ENCODE results near the gene FGFR2. TPM values are rescaled to one million over a fixed set of nuclear protein-coding genes. Genes with fewer than 3 reads are reported as not detected.

FGFR2 gene
- polyA plus RNA-seq, 1 donor from 2014 or later = 14.8 TPM

DNA sequence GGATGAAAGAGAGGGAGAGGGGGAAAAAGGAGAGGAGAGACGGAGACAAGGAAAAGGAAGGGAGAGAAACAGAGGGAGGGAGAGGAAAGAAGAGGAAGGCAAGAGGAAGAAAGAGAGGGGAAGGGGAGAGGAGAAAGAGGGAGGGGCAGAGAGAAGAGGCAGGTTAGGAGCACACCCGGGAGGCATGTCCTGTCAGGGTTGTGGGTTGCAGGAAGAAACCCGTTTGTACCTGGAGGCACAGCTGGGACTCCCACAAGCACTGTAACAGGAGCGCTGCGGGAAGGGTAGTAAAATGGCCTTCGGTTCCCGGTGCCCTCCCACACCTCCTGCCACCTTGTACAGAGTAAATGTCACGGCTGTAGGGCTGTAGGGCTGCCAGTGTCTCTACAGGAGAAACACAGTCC is 24.7 kb downstream of the FGFR2 start:
- H3K4me2 ChIP-seq (ENCODE audit: low read length) = no peak overlapping the region
- H3K9ac ChIP-seq (ENCODE audit: low read length) = no peak overlapping the region
- H3K36me3 ChIP-seq (ENCODE audit: insufficient read depth, low read length) = no peaks in the 10 kb centered on the region
- H3K9me2 ChIP-seq (ENCODE audit: insufficient read depth, low read length) = no peaks in the 10 kb centered on the region
- TF ChIP-seq, protein P1, sequence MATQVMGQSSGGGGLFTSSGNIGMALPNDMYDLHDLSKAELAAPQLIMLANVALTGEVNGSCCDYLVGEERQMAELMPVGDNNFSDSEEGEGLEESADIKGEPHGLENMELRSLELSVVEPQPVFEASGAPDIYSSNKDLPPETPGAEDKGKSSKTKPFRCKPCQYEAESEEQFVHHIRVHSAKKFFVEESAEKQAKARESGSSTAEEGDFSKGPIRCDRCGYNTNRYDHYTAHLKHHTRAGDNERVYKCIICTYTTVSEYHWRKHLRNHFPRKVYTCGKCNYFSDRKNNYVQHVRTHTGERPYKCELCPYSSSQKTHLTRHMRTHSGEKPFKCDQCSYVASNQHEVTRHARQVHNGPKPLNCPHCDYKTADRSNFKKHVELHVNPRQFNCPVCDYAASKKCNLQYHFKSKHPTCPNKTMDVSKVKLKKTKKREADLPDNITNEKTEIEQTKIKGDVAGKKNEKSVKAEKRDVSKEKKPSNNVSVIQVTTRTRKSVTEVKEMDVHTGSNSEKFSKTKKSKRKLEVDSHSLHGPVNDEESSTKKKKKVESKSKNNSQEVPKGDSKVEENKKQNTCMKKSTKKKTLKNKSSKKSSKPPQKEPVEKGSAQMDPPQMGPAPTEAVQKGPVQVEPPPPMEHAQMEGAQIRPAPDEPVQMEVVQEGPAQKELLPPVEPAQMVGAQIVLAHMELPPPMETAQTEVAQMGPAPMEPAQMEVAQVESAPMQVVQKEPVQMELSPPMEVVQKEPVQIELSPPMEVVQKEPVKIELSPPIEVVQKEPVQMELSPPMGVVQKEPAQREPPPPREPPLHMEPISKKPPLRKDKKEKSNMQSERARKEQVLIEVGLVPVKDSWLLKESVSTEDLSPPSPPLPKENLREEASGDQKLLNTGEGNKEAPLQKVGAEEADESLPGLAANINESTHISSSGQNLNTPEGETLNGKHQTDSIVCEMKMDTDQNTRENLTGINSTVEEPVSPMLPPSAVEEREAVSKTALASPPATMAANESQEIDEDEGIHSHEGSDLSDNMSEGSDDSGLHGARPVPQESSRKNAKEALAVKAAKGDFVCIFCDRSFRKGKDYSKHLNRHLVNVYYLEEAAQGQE (IDR thresholded peaks at IDR 0.05; ENCODE audit: borderline replicate concordance) = no peak
- TF ChIP-seq RAD21 (conservative IDR thresholded peaks at IDR 0.05) (no peak), MXI1 (conservative IDR thresholded peaks at IDR 0.05; ENCODE audit: poor library complexity, severe bottlenecking) (no peak), EP300 (conservative IDR thresholded peaks at IDR 0.05; ENCODE audit: poor library complexity, severe bottlenecking) (no peak), EZH2 (IDR thresholded peaks at IDR 0.05; ENCODE audit: borderline replicate concordance, insufficient read depth, low read length, poor library complexity, severe bottlenecking) (no peak)
- TF ChIP-seq, protein P2, sequence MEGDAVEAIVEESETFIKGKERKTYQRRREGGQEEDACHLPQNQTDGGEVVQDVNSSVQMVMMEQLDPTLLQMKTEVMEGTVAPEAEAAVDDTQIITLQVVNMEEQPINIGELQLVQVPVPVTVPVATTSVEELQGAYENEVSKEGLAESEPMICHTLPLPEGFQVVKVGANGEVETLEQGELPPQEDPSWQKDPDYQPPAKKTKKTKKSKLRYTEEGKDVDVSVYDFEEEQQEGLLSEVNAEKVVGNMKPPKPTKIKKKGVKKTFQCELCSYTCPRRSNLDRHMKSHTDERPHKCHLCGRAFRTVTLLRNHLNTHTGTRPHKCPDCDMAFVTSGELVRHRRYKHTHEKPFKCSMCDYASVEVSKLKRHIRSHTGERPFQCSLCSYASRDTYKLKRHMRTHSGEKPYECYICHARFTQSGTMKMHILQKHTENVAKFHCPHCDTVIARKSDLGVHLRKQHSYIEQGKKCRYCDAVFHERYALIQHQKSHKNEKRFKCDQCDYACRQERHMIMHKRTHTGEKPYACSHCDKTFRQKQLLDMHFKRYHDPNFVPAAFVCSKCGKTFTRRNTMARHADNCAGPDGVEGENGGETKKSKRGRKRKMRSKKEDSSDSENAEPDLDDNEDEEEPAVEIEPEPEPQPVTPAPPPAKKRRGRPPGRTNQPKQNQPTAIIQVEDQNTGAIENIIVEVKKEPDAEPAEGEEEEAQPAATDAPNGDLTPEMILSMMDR (IDR thresholded peaks at IDR 0.05; ENCODE audit: poor library complexity, severe bottlenecking) = no peak
- H3K4me3 ChIP-seq (ENCODE audit: low read length) = no peak overlapping the region
- H3K27me3 ChIP-seq (ENCODE audit: insufficient read depth, low read depth, low read length) = no peaks in the 10 kb centered on the region
- no peak overlapping the region for H3K27ac ChIP-seq (ENCODE audit: low read length)
- no peak overlapping the region for H2AFZ ChIP-seq (ENCODE audit: low read depth, low read length)
- no peaks in the 10 kb centered on the region for H3K9me3 ChIP-seq (ENCODE audit: low read length)
- no peaks in the 10 kb centered on the region for H4K20me1 ChIP-seq (ENCODE audit: insufficient read depth)
- H3F3A ChIP-seq (ENCODE audit: insufficient read depth, low read length, poor library complexity, severe bottlenecking) = no peaks in the 10 kb centered on the region
- no peaks in the 10 kb centered on the region for H3K79me2 ChIP-seq (replicated peaks; ENCODE audit: insufficient read depth, low read length)

DNA sequence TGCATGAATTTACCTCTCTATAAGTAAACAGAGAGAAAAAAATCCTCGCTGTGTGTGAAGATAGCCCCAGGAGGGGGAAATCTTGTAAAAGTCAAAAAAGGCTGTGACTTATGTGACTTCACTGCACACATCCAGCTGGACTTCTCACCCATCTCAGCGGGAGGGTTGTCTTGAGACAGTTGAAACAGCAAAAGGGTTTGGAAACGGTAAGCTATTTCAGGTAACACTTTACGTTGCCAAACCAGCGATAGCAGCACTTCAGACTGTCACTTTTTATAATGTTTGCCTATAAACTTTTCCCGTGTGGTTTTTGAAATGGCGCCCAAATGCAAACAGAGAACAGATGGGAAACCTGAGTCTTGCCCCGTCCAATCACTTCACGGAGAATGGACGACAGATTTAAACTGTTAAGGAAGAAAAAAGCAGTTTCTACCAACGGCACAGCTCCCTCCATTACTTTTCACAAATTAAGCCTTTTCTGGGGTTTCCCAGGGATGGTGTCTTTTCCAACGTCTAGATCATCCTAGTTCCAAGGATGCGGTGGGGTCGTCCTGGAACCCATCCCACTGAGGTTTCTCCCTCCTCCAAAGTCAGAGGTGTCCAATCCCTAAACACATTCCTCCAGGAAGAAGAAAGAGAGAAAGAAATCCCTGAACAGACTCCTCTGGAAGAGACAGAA is 25.2 kb downstream of the FGFR2 start:
- H3K4me2 ChIP-seq (ENCODE audit: low read length) = no peak overlapping the region
- no peaks in the 10 kb centered on the region for H3F3A ChIP-seq (ENCODE audit: insufficient read depth, low read length, poor library complexity, severe bottlenecking)
- TF ChIP-seq RAD21 (conservative IDR thresholded peaks at IDR 0.05) (no peak), SMC3 (conservative IDR thresholded peaks at IDR 0.05; ENCODE audit: poor library complexity) (no peak), EZH2 (IDR thresholded peaks at IDR 0.05; ENCODE audit: borderline replicate concordance, insufficient read depth, low read length, poor library complexity, severe bottlenecking) (no peak), TAF1 (IDR thresholded peaks at IDR 0.05; ENCODE audit: low read depth) (no peak), POLR2AphosphoS5 (IDR thresholded peaks at IDR 0.05) (no peak), EP300 (conservative IDR thresholded peaks at IDR 0.05; ENCODE audit: poor library complexity, severe bottlenecking) (no peak), MXI1 (conservative IDR thresholded peaks at IDR 0.05; ENCODE audit: poor library complexity, severe bottlenecking) (no peak)
- TF ChIP-seq, protein P2 (IDR thresholded peaks at IDR 0.05; ENCODE audit: poor library complexity, severe bottlenecking) = no peak
- TF ChIP-seq, protein P1 (IDR thresholded peaks at IDR 0.05; ENCODE audit: borderline replicate concordance) = no peak

More for the DNA sequence above, 25.2 kb downstream of the FGFR2 start:
- Histone ChIP-seq H3K79me2 (replicated peaks; ENCODE audit: insufficient read depth, low read length) (no peaks in the 10 kb centered on the region), H3K27me3 (ENCODE audit: insufficient read depth, low read depth, low read length) (no peaks in the 10 kb centered on the region), H2AFZ (ENCODE audit: low read depth, low read length) (no peak overlapping the region), H3K9me2 (ENCODE audit: insufficient read depth, low read length) (no peaks in the 10 kb centered on the region), H3K27ac (ENCODE audit: low read length) (no peak overlapping the region), H3K9me3 (ENCODE audit: low read length) (no peaks in the 10 kb centered on the region), H3K9ac (ENCODE audit: low read length) (no peak overlapping the region), H3K4me3 (ENCODE audit: low read length) (no peak overlapping the region), H4K20me1 (ENCODE audit: insufficient read depth) (no peaks in the 10 kb centered on the region), H3K36me3 (ENCODE audit: insufficient read depth, low read length) (no peaks in the 10 kb centered on the region)
